Activated naive CD8-positive, alpha-beta T cell treated with anti-CD3 and anti-CD28 coated beads, Interleukin-2, amount 50 U/mL, for 16 hours (primary cell): ENCODE measurements around the gene RAB25.

ENCODE experiments used
- DNase-seq: peaks from one replicate; pipeline ENCODE4 v3.0.0-alpha.2; 2020; ENCODE audit warnings: low read depth, low spot score

Gene RAB25

DNA sequence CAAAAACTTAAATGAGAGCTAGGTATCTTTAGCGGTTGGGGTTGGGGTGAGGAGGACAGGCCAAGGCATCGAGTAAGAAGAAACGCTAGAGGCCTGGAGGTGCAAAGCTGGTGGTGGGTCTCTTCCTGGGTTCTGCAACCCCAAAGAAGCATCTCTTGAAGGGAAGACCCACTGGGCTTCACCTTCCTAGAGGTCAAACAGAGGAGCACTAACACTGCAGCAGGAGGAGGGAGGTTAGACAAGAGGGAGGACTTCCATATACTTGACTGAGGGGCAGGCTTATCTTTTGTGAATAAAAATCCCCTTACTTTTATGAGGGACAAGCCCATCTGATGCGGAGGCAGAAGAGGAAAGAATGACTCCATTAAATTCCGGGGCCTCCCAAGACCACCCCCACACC, 18.8 kb downstream of the RAB25 start:
- no peak for DNase-seq

DNA sequence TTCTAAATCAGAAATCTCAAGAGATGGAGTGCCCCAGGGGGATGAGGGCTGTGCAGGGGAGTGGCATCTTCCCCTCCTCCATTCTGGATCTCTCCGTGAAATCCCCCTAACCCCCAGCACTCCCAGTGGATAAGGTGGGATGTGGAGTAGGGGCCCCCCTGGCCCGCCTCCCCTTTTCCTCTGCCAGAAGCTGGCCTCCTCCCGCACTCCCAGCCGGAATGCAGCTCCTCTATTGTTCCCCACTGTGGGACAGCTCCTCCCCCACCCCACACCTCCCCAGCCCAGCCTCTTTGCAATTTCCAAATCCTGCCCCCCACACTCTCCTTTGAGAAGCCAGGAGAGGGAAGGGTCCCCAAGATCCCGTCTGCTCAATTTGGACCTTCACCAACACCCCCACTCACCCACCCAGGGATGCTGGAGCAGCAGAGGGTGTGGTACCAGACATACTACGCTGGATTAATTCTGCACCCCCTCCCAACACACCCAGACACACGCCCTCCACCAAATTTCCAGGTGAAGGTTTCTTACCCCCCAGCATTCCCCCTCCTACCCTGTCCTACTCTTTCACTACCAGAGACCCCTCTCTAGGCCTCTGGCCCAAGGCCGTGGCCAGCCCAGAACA, 19.4 kb downstream of the RAB25 start:
- no peak for DNase-seq

DNA sequence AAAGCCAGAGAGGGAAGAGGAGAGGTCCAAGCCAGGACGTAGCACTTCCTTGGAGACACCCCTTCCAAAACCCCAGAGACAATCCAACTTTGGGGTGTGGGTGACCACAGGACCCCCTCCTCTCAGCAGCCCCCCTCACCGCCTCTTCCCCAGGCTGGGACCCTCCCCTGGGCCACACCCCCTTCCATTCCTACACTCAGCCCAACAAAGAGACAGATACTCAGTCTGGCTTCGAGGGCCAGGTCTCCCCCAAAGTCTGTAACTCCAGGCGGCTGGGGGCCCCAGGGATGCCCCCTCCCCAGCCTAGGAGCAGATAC, 19.9 kb downstream of the RAB25 start:
- DNase-seq: no peak

DNA sequence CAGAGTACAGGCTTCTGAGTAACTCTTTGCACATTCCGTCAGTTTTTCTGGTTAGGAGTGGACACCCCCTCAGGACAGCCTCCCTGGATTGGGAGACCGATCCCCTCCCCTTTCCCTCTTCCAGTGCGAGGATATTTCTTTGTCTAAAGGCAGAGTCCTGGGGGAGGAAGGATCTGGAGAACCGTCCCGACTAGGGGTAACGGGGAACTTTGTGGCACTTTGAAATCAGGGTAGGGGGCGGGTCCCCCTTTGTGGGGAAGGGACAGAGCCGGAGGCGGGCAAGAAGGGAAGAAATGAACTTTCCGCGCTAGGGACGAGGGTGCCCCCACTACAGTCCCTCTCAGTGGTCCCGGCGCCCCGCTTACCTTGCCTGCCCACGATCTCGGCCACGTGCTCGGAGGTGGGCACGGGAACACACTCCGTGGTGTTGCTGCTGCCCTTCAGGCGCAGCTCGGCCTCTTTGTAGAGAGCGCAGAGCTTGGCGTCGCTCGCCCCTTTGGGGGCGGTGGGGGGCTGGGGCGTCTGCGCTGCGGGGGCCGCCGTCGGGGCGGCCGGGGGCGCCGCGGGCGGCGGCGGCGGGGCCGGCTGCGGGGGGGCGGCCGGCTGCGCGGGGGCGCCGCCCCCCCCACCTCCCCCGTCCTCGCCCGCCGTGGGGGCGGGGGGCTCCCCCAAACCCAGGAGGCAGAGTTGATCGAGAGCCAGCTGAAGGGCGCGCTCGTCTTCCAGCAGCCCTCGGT, 20.4 kb downstream of the RAB25 start:
- no peak for DNase-seq

DNA sequence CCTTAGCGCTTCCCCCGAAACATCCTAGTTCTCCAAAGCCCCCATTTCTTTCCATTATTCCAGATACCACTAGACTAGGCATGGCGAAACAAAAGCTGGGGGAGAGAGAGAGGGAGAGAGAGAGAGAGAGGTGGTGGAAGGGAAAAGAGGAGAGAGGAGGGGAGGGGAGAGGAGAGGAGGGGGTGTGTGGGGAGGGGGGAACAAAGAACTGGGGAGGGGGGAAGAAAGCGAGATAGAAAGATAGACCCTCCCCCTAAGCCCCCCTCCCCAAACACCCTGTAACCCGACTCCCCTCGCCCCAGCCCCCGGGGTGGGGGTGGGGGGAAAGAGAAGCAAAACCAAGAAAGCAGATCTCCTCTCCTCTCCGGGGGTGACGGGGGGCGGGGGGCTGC, 21.0 kb downstream of the RAB25 start:
- no peak for DNase-seq

DNA sequence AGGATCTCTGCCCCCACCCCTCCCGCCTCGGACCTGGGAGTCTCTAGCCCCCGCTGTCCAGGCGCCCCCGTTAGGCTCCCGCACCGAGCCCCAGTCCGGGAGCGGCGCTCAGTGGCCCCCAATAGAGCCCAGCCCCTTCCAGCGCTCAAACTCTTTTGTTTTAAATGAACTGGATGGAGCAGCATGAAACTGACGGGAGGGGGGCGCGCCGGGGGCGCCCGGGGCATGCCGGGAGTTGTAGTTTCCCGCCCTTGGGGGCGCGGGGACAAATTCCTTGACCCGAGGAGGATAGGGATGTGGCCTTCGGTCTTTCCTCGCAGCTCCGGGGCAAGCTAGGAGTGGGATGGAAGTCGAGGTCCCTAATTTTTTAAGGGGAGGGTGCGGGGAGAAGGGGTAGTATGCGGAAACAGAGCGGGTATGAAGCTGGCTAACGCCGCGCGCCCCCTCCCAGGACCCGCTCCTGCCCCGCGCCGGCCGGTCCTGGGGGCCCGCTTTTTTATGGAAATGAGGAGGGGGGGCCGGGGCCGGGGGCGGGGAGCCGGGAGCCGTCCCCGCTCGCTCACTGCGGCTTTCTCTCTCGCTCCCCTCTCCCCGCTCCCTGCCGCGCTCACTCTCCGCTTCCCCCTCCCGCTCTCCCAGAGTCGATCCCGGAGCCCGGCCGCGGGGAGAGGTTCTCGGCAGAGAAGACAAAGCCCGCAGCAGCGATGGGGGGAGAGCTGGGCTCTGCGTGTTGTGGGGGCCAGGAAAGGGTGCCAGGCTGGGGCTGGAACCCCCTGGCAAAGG, 21.5 kb downstream of the RAB25 start, which contains the start of gene MEX3A:
TSS of gene MEX3A (minus strand) at position 157 of the 783 bp plus-strand sequence. CDS start 467 bp downstream, outside the sequence.
- DNase-seq: no peak

DNA sequence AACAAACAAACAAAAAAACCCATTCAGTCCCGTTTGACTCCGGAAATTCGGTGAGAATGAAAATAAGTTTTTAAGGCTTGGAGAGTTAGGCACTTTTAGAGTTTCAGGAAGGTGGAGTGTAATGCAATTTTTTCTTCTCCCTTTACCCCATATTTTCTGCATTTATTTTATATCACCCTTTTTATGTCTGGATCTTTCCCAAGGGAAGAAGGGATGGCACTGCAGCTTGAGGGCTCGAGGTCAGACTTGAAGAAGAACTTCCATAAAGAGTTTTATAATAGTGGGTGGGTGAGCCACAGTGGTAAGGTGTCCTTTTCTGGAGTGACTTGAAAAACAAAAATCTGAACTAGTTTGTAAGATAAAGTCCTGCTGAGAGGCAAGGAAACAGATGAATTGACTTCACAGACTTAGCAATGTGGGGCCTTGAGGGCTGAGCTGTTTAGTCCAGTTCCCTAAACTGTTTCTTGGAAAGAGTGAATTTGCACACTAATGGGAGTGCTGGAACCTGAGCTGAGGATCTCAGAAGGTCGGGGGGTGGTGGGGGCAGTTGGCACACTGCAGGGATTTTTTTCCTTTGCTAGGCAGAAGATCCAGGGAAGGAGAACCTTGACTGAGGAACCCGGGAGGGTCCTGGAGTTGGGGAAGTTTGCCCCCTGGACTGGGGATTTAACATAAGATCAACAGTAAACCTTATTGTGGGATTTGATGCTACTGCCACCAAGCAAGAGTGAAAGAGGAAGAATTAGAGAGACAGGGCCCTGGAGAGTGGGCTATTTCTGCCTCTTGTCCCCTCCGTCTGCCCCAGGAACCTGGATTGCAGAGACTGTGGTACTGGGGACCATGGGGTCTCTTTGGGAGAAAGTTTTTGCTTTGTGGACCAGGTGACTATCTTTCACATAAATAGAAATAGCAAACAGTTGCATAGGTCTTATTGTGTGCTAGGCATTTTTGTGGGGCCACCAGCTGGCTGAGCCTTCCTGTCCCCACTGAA, 23.1 kb downstream of the RAB25 start:
- DNase-seq: no peak

DNA sequence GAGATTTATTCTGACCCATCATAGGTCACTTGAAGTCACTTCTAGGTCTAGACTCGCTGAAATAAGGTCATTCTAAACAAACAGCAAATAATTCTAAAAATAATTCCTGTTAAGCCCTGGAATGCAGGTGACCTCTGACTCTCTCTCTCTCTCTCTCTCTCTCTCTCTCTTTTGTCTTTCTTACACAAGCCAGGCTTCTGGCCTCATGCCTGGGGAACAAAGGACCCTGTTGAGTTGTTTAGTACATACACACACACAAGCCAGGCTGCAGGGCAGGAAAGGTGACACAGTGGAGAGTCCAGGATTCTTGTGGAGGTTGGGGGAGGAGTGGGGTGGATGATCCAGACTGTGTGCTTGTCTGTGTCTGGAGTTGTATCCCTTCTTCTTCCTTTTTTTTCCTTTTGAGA, 25.3 kb downstream of the RAB25 start:
- DNase-seq: no peak

DNA sequence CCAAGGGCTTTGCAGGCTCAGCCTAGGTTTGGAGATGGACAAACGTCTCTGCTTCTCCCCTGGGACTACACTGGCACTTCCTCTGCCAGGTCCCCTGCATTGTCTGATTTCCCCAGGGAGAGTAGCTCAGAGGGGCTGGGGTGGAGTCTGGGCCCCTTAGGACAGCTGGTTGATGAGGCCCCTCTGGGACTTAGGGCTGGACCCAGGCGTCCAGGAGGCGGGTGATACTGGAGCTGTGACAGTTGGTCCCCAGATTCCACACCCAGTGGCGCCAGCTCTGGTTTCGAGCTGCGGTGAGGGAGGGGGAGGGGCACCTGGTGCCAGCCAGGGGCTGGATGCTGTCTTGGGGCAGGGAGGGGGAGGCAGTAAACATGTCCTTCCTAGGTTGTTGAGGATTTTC, 28.7 kb downstream of the RAB25 start:
- no peak for DNase-seq

DNA sequence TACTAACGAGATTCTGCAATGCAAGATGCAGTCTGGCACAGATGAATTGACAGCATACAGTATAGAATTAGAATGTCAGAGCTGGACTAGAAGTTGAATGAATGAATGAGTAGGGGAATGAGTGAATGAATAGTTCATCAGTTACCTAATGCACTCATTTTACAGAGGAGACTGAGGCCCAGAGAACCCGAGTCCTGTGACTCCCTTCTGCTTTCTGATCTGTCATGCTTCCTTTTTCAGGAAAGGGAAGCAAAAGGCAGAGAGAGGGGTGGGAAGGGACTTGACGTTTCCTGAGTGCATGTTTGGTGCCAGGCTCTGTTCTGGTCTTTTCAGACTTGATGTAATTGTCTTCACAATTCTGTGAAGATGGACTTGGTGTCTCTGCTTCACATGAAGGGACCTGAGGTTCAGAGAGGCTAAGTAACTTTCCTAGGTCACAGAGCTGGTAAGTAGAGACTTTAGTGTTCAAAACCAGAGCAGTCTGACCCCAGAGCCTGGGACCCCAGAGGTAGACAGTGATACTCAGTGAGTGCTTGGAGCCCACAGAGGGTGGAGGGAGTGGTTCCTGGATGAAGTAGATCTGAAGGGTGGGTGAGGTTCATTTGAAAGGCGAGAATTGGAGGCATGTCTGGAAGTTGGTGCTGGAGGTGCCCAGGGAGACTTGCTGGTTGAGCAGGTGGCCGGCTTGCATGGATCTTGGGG, 29.3 kb downstream of the RAB25 start:
- DNase-seq: no peak

DNA sequence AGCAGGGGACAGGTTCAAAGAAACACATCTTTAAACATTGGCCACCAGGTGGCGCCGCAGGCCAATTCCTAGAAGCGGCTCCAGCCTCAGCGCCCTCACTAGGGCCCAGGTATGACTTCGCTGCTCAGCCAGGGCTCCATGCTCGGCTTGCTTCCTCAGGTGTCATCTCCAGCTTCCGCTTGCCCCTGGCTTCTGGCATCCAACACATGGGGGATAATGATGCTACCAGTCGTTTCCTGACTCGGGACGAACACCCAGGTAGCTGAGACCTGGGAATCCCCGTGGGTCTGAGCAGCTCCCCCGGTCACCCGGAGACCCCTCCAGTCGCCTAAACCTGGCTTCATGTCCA, 29.9 kb downstream of the RAB25 start:
- peak; percentile 81 for DNase-seq

DNA sequence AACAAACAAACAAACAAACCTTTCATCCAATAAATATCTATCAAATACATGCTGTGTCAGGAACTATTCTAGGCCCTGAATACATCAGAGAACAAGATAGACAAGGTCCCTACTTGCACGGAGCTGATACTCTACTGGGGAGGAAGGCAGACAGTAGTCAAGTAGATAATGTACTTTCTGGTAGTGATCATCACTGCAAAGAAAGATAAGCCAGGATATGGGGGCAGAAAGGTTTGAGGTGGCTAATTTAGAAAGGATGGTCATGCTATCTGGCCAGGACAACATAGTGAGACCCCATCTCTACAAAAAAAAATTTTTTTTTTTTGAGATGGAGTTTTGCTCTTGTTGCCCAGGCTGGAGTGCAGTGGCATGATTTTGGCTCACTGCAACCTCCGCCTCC, 30.6 kb downstream of the RAB25 start:
- no peak for DNase-seq

DNA sequence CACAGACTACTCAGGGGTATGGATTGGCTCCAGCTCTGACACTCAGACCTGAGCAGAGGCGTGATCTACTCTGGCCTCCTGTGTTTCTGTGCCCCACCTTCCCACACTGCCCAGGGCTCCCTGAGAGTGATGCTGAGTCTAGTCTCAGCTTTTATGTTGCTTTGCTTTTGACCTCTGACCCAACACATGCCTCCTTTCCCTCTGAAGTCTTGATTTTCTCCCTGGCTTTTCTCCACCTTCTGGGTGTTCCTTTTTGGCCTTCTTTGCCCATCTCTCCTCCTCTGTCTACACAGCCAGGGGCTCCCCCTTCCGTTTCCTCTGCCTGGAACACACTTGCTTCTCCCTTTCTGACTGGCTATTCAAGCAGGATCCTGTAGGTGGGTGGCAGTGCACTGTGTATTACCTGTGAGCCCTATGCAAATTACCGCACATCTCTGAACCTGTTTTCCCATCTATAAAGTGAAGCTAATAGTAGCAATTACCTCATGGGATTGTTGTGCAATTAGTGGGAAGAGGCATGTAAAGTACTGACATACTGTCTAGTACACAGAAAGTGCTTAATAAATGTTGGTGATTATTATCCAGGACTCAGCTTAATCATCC, 35.0 kb downstream of the RAB25 start:
- DNase-seq: no peak

DNA sequence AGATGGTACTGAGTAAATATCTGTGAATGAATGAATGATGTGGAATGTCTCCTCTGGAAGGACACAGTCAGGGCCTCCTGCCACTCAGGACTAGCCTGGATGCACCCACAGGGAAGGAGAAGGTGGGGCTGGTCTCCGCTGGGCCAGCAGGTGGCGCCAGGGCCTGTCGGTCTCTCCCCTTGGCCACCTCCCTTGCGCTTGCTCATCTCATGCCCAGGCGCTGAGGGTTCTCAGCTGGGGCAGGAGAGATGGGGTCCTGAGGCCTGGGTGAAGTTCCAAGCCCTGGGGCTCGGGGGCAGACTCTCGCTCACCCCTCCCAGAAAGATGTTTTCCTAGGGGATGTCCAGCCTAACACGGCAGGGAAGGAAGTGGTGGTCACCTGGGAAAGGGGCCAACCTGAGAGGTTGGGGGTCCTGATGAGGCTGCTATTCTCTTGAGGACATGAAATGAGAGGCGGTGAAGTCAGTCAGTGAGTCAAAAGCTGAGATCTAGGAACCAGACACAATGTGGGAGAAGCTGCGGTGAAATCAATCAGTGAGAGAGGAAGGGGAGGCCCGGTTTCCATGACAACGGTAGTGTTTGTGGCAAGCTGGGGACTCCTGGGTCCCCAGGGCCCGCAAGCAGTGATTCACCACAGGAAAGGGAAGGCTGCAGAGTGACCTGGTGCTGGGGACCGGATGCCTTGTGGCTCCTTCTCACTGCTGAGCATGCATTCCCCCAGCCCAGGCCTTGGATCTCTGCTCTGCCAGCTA, 35.9 kb downstream of the RAB25 start:
- DNase-seq: peak; percentile 71

DNA sequence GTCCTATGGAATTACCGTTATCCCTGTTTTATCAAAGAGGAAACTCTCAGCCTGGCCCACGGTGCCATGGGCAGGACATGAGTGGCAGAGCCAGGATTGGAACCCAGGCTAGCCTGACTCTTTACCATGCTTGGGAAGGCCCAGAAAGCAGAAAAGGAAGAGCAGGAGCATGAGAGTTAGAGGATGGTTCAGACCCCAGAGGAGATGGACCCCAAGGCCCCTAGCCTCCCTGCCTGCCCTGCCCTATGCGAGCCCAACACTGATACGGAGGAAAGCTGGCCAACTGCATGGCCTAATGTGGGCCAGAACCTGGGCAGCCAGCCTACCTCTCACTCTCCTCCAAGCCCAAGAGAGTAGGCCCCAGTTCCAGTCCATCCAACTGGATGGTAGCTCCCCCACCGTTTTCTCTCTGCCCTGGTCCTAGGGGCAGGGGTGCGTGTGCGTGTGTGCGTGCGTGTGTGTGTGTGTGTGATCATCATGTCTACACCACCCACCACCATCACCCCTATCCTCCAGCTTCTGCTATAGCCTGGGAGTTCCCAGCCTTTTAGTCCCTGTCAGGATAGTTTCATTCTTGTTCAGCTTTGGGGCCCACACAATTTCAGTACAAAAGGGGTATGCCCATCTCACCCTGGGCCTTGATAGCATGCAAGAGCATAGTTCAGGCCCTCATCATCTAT, 36.7 kb downstream of the RAB25 start:
- DNase-seq: no peak

DNA sequence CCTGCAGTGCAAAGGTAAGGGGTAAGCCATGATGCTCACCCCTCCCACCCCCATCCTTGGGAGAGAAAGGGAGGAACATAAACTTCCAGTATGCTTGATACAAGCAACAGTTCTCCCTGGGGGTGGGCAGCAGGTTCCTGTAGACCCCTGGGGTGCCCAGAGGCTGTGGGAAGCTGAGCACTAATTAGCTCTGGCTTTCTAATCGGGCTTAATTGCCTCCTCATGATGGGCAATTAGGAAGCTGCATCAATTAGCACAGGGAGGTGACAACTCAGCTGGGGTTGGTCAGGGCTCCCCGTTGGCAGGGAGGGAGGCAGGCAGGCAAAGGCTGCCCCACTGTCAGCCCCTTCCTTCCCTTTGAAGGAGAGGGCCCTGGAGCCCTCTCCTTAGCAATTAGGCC, 37.8 kb downstream of the RAB25 start:
- DNase-seq: no peak

DNA sequence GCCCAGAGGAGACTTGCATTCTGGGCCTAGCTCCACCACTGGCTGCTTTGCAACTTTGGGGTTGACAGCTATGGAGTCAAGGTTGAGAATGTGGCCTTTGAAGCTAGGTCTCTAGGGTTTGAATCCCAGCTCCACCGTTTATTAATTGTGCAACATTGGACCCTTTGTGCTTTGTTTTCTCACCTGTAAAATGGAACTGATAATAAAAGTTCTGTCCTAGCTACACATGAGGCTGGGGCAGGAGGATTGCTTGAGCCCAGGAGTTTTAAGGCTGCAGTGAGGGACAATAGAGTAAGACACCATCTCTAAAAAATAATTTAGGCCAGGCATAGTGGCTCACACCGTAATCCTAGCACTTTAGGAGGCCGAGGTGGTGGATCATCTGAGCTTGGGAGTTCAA, 38.3 kb downstream of the RAB25 start:
- no peak for DNase-seq

DNA sequence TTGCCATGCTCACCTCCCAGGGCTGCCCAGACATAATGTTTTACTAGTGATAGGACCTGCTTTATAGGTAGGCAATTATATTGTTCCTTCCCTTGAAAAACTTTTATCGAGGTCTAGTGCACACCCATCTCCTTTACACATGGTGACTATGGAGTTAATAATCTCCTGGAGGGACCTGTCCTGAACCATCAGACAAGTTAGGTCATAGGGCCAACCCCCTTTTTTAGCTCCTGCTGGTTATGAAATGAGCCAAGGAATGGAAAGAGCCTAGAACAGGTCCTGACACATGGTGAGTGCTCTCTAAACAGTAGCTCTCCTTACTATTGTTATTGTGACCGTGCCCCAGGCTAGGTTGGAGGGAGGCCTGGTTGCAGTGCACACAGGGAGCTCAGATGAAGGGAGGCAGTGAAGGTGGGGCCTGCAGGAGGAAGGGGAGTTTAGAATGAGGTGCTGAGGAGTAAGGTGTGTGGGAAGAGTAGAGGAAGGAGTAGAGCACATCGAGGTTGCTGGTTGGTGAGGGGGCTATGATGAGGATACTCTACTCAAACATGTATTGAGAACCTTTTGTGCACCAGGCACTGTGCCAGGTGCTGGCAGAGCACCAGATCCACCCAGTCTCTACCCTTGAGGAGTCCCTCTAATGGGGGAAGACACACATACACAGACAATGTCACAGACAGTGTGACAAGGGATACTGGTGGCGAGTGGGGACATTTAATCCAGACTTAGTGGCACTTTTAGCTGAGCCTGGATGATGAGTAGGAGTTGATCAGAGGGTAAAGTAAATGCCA, 39.4 kb downstream of the RAB25 start:
- no peak for DNase-seq

DNA sequence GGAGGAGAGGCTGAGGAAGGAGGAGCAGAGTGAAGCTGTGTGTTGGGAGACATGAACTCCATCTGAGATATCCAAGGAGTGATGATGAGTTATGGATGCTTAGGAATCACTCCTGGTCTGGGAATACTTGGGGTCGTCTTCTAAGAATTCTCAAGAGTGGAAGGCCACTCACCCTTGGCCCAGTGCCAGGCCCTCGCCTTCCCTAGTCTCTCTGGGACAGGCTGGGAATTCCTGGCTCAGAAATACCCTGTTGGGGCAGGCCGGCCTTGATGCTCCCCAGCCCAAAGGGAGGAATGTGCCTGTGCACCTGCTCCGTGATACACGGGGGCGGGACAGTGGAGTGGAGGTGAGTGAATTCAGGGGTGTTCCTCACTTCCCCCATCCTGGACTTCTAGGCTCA, 40.9 kb downstream of the RAB25 start:
- no peak for DNase-seq
